HL-60 (cell line): ENCODE measurements around the gene BIN2.

Experiments
- DNase-seq, 2 experiments: peaks; one replicate each; pipeline ENCODE4 v3.0.0-alpha.2; 2010 to 2020; ENCODE audit warnings: low read depth in 1 of 2, low spot score in 1 of 2
- H3K27ac ChIP-seq: fragments of 250-450 bp; sonication (Bioruptor Pico); replicated peaks from 2 replicates; pipeline ENCODE4 v1.5.1; 2020; ENCODE audit warnings: mild to moderate bottlenecking, moderate library complexity
- H3K27me3 ChIP-seq: fragments of 250-450 bp; sonication (Bioruptor Pico); 2 replicates; pipeline ENCODE4 v1.5.1; 2021; ENCODE audit warnings: mild to moderate bottlenecking, moderate library complexity; ENCODE audit not compliant: insufficient read depth, poor library complexity, severe bottlenecking
- H3K4me3 ChIP-seq: replicated peaks from 2 replicates; pipeline ENCODE4 v1.5.1; 2011; ENCODE audit warnings: mild to moderate bottlenecking, control low read depth, low read length; ENCODE audit not compliant: insufficient read depth
- CTCF ChIP-seq: IDR thresholded peaks from one replicate; pipeline ENCODE4 v1.5.1; 2011; ENCODE audit warnings: low read length, control low read depth, inconsistent platforms; ENCODE audit not compliant: insufficient read depth
- GABPA ChIP-seq: IDR thresholded peaks from 2 replicates; pipeline ENCODE4 v1.6.1; 2012; ENCODE audit warnings: low read depth
- POLR2AphosphoS5 ChIP-seq: IDR thresholded peaks from 2 replicates; pipeline ENCODE4 v1.6.1; 2012; ENCODE audit warnings: low read depth
- REST ChIP-seq: IDR thresholded peaks from 2 replicates; pipeline ENCODE4 v1.6.1; 2012; ENCODE audit warnings: low read depth; ENCODE audit not compliant: insufficient replicate concordance
- SPI1 ChIP-seq: IDR thresholded peaks from 2 replicates; pipeline ENCODE4 v1.6.1; 2012; ENCODE audit warnings: low read depth, mild to moderate bottlenecking, borderline replicate concordance

The BIN2 gene

GRCh38 chr12:51238510-51239334 is 85.3 kb downstream of the BIN2 start, which contains the start of gene DAZAP2:
DAZAP2 (plus strand) TSS chr12:51238826; CDS start chr12:51238908, 82 bp downstream.
- DNase-seq, result peak; percentile 96
- TF ChIP-seq CTCF (no peak), REST (no peak), GABPA (peak; percentile 62; the same call in 1 of the 2 replicates), POLR2AphosphoS5 (peak; percentile 87)
- Histone ChIP-seq H3K27ac (peak within 1 kb of the TSS; percentile 100), H3K27me3 (no peaks in the 10 kb centered on the region), H3K4me3 (peak within 1 kb of the TSS; percentile 67)

DNA sequence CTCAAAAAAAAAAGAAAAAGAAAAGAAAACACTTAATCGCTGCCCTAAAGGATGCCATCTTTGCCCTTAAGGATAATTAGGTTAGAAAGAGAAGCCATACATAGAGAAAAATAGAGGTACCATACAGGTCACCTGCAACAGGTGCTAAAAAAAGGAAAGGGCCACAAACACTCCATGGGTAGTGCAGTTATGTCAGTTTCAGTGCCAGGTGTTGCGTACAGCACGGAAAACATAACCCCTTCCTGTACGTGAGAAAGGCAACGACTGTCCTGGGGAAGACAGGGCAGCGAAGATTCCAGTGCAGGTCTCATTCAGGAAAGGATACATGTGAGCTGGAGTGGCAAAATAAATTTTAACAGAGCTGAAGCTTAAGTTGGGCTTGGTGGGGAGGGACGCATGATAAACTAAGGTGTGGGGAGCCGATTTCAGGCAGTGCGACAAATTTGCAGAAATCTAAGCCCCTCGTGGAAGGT is 85.9 kb downstream of the BIN2 start:
- no peak for DNase-seq
- Histone ChIP-seq H3K4me3 (peak overlapping the region; percentile 67), H3K27ac (peak overlapping the region; percentile 100), H3K27me3 (no peaks in the 10 kb centered on the region)
- TF ChIP-seq REST (no peak), SPI1 (no peak), CTCF (no peak), GABPA (no peak), POLR2AphosphoS5 (no peak)

DNA sequence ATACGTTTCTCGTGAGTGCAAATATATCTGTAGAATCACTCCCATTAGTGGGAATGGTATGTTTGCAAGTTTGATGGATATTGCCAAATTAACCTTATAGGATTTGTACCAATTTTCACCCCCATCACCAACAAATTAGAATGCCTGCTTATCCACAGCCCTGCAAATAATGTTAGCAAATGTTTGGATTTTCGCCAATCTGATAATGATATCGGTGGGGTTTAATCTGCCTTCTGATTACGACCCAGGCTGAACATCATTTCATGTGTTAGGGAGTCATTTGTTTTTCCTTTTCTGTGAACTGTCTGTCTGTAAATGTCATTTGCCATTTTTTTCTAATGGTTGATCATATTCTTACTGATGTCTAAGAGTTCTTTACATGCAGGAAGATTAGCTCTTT is 89.4 kb downstream of the BIN2 start:
- H3K27me3 ChIP-seq, result no peaks in the 10 kb centered on the region
- no peak overlapping the region for H3K27ac ChIP-seq
- no peak overlapping the region for H3K4me3 ChIP-seq
- TF ChIP-seq CTCF (no peak), SPI1 (no peak)
- DNase-seq, result no peak

GRCh38 chr12:51232642-51233041 is 91.3 kb downstream of the BIN2 start:
- H3K27ac ChIP-seq, result no peak overlapping the region
- H3K27me3 ChIP-seq, result no peaks in the 10 kb centered on the region
- TF ChIP-seq REST, result no peak
- no peak for TF ChIP-seq SPI1
- H3K4me3 ChIP-seq, result no peak overlapping the region
- no peak for DNase-seq
